BE2C (cell line): ENCODE data around the gene KCNC3.

Experiments used
- DNase-seq: peaks from one replicate; pipeline ENCODE4 v3.0.0-alpha.2; 2020
- H3K27me3 ChIP-seq: fragments of 250-450 bp; sonication (Bioruptor Pico); 2 replicates; pipeline ENCODE4 v1.5.1; 2020; ENCODE audit warnings: mild to moderate bottlenecking
- H3K36me3 ChIP-seq: fragments of 250-450 bp; sonication (Bioruptor Pico); 2 replicates; pipeline ENCODE4 v1.5.1; 2020; ENCODE audit warnings: mild to moderate bottlenecking
- H3K4me1 ChIP-seq: fragments of 250-450 bp; sonication (Bioruptor Pico); 2 replicates; pipeline ENCODE4 v1.5.1; 2020
- H3K4me3 ChIP-seq: 2 replicates; pipeline ENCODE4 v1.5.1; 2011; ENCODE audit warnings: low read depth, low read length
- H3K9me3 ChIP-seq: fragments of 250-450 bp; sonication (Bioruptor Pico); 2 replicates; pipeline ENCODE4 v1.5.1; 2020
- TF ChIP-seq, protein P1 (sequence below): IDR thresholded peaks from 2 replicates; pipeline ENCODE4 v1.5.1; 2012; ENCODE audit warnings: mild to moderate bottlenecking, low read depth, low read length

KCNC3 gene

GRCh38 chr19:50303558-50303957 lies 25.6 kb downstream of the KCNC3 start:
- no peak for DNase-seq
- TF ChIP-seq, protein P1, sequence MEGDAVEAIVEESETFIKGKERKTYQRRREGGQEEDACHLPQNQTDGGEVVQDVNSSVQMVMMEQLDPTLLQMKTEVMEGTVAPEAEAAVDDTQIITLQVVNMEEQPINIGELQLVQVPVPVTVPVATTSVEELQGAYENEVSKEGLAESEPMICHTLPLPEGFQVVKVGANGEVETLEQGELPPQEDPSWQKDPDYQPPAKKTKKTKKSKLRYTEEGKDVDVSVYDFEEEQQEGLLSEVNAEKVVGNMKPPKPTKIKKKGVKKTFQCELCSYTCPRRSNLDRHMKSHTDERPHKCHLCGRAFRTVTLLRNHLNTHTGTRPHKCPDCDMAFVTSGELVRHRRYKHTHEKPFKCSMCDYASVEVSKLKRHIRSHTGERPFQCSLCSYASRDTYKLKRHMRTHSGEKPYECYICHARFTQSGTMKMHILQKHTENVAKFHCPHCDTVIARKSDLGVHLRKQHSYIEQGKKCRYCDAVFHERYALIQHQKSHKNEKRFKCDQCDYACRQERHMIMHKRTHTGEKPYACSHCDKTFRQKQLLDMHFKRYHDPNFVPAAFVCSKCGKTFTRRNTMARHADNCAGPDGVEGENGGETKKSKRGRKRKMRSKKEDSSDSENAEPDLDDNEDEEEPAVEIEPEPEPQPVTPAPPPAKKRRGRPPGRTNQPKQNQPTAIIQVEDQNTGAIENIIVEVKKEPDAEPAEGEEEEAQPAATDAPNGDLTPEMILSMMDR: no peak
- H3K4me3 ChIP-seq: no peak overlapping the region
- H3K27me3 ChIP-seq: no peaks in the 10 kb centered on the region
- no peaks in the 10 kb centered on the region for H3K4me1 ChIP-seq
- no peaks in the 10 kb centered on the region; the same call in 1 of the 2 replicates for H3K9me3 ChIP-seq
- H3K36me3 ChIP-seq: no peaks in the 10 kb centered on the region

DNA sequence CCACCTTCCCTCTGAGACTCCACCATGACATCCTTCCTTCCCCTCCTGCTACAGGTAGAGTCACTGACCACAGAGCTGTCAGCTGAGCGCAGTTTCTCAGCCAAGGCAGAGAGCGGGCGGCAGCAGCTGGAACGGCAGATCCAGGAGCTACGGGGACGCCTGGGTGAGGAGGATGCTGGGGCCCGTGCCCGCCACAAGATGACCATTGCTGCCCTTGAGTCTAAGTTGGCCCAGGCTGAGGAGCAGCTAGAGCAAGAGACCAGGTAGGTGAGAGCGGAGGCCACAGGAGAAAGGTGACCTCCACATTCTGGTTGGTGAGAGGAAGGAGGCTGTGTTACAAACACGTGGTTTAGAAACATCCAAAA lies 27.6 kb downstream of the KCNC3 start:
- Histone ChIP-seq H3K4me3 (no peak overlapping the region), H3K9me3 (no peaks in the 10 kb centered on the region), H3K4me1 (no peaks in the 10 kb centered on the region), H3K27me3 (no peaks in the 10 kb centered on the region), H3K36me3 (no peaks in the 10 kb centered on the region)
- TF ChIP-seq, protein P1: no peak
- DNase-seq: no peak

DNA sequence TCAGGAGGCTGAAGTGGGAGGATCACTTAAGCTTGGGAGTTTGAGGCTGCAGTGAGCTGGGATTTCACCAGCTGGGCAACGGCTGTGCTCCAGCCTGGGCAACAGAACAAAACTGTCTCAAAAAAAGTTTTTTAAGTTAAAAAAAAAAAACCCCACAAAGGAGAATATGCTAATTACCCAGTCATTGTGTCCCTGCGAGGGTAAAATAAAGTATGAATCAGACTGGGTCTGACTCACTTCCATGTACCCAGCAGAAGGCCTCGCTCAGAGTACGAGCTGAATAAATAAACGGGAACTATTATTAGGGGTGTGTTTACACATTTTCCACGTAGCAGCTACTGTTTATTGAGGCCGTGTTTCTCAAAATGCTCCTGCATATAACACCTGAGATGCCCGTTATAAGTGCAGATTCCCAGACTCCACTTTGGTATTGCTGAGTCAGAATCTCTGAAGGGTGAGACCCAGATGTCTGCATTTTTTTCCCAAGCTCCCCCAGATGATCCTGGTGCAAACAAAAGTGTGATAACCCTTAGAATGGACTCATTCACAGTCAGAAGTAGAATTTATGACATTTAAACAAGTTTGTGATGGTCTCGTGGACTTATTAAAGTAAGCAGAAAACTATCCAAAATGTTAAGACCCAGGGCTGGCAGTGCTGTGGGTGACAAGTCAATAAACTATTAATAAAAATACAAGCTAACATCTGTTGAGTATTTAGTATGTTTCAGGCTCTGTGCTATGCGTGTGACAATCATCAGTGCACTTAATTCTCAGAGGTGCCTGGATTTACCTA lies 28.2 kb downstream of the KCNC3 start:
- Histone ChIP-seq H3K27me3 (no peaks in the 10 kb centered on the region), H3K9me3 (no peaks in the 10 kb centered on the region), H3K36me3 (no peaks in the 10 kb centered on the region), H3K4me3 (no peak overlapping the region), H3K4me1 (no peaks in the 10 kb centered on the region)
- no peak for DNase-seq
- TF ChIP-seq, protein P1: no peak

DNA sequence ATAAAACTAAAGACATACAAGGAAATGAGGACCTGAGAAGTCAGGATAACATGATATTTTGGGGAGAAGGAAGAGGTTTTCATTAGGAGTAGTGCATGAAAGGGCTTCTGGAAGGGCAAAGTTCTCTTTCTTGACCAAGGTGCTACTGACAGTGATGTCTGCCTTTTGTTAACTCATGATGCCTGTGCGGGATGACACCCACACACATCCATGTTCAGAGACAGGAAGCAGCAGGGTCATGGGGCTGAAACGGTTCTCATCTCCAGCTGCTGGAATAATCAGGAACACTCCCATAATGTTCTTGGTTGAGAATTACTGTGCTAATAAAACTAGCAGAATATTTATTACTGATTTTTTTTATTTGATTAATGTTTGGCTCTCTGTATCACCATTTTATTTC lies 29.1 kb downstream of the KCNC3 start:
- H3K36me3 ChIP-seq: no peaks in the 10 kb centered on the region
- H3K27me3 ChIP-seq: no peaks in the 10 kb centered on the region
- no peaks in the 10 kb centered on the region for H3K9me3 ChIP-seq
- H3K4me1 ChIP-seq: no peaks in the 10 kb centered on the region
- no peak for DNase-seq
- TF ChIP-seq, protein P1: no peak
- H3K4me3 ChIP-seq: no peak overlapping the region

DNA sequence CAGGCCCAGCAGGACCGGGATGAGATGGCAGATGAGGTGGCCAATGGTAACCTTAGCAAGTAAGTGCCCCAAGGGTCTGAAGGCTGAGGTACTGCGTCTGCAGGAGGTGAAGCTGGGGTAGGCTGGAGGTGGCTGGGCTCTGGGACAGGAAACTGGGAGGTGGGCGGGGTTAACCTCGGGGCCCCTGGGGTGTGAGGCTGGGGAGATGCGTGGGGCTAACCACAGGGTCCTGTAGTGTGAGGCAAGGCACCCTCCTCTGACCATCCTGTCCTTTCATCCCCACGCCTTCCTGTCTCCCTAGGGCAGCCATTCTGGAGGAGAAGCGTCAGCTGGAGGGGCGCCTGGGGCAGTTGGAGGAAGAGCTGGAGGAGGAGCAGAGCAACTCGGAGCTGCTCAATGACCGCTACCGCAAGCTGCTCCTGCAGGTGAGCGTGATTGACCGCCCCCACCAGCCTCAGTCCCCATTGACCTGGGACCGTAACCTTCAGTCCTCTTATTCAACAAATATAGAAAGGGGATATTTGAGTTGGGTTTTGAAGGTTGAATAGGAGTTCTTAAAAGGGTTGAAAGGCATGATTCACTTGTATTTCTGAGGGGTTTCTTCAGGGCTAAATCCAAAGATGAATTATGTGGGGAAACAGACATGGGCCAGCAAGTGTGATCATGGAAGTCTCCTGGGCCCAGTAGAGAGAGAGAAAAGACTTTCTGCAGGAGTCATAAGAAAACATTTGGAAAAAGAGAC lies 35.7 kb downstream of the KCNC3 start:
- no peak overlapping the region for H3K4me3 ChIP-seq
- no peaks in the 10 kb centered on the region for H3K9me3 ChIP-seq
- no peaks in the 10 kb centered on the region for H3K4me1 ChIP-seq

More for the DNA sequence above, 35.7 kb downstream of the KCNC3 start:
- TF ChIP-seq, protein P1: no peak
- no peak for DNase-seq
- H3K27me3 ChIP-seq: no peaks in the 10 kb centered on the region
- no peaks in the 10 kb centered on the region for H3K36me3 ChIP-seq
